Measurements from ENCODE around the gene TRAF2. TPM values are rescaled to one million over a fixed set of nuclear protein-coding genes. Genes with fewer than 3 reads are reported as not detected.
A peak's percentile ranks its signal among the peaks of the same experiment; 100 is the strongest.

The TRAF2 gene
- total and polyA plus RNA-seq, 4 donors = 4.7 to 14.9 (median 6.8) TPM

GRCh38 chr9:136880651-136881050, 5.7 kb upstream of the TRAF2 start (continued):
- no peak for TF ChIP-seq ATF3 (IDR thresholded peaks at IDR 0.05)
- no peak for TF ChIP-seq SP1 (IDR thresholded peaks at IDR 0.05)
- TF ChIP-seq RAD21 (IDR thresholded peaks at IDR 0.05) = no peak
- TF ChIP-seq GABPA (IDR thresholded peaks at IDR 0.05 in 1 of 2, conservative IDR thresholded peaks at IDR 0.05 in 1 of 2) = no peak
- no peak for TF ChIP-seq NR2F2 (IDR thresholded peaks at IDR 0.05)
- no peak for TF ChIP-seq YY1 (IDR thresholded peaks at IDR 0.05)
- TF ChIP-seq CTCF (IDR thresholded peaks at IDR 0.05; ENCODE audit: low read depth, low read length, missing input control) = no peak

- 27% methylated on average over 9 of the region's 9 CpGs for WGBS
- H3K4me3 ChIP-seq (ENCODE audit: low read depth in 1 of 3, low read length in 3 of 3) = no peak overlapping the region
Observed at GRCh38 chr9:136881691-136882108, 4.6 kb upstream of the TRAF2 start.

GRCh38 chr9:136882109-136882946, 4.0 kb upstream of the TRAF2 start:
- TF ChIP-seq RAD21 (IDR thresholded peaks at IDR 0.05) (peak; percentile 29 to 53), GABPA (IDR thresholded peaks at IDR 0.05 in 1 of 2, conservative IDR thresholded peaks at IDR 0.05 in 1 of 2) (peak in 1 of 2 donors; percentile 32), SP1 (IDR thresholded peaks at IDR 0.05) (peak; percentile 77), TAF1 (conservative IDR thresholded peaks at IDR 0.05) (no peak), RXRA (IDR thresholded peaks at IDR 0.05) (peak; percentile 74 to 88), ZBTB33 (IDR thresholded peaks at IDR 0.05) (no peak), JUND (IDR thresholded peaks at IDR 0.05) (peak; percentile 96 to 98), YY1 (IDR thresholded peaks at IDR 0.05) (peak; percentile 83), CTCF (IDR thresholded peaks at IDR 0.05; ENCODE audit: low read depth, low read length, missing input control) (no peak), MAX (IDR thresholded peaks at IDR 0.05) (peak; percentile 74), HNF4A (conservative IDR thresholded peaks at IDR 0.05) (peak; percentile 62 to 68), EGR1 (IDR thresholded peaks at IDR 0.05; ENCODE audit: low read depth in 2 of 2) (peak; percentile 42 to 90), ATF3 (IDR thresholded peaks at IDR 0.05) (peak; percentile 91), NR2F2 (IDR thresholded peaks at IDR 0.05) (no peak)
- Histone ChIP-seq H3K27ac (ENCODE audit: low read depth in 1 of 2, low read length in 2 of 2) (peak overlapping the region; percentile 48 to 83), H3K27me3 (ENCODE audit: control insufficient read depth in 4 of 4, insufficient read depth in 4 of 4, low read length in 3 of 4) (no peaks in the 10 kb centered on the region), H3K4me3 (ENCODE audit: low read depth in 1 of 3, low read length in 3 of 3) (peak overlapping the region in 1 of 3 donors; percentile 14), H3K36me3 (ENCODE audit: control insufficient read depth in 4 of 4, insufficient read depth in 3 of 4, low read depth in 1 of 4, low read length in 3 of 4) (no peaks in the 10 kb centered on the region), H3K9ac (ENCODE audit: low read depth in 1 of 2, low read length in 2 of 2) (no peak overlapping the region), H3K4me1 (ENCODE audit: control insufficient read depth in 4 of 4, insufficient read depth in 4 of 4, low read length in 3 of 4) (peaks cover 11 to 33% (median 18%) of the 10 kb centered on the region in 4 donors), H3K9me3 (ENCODE audit: control insufficient read depth in 4 of 4, low read length in 3 of 4) (no peaks in the 10 kb centered on the region)
- 44% methylated on average over 19 of the region's 19 CpGs for WGBS
- no peak for DNase-seq (ENCODE audit: low spot score)

More at GRCh38 chr9:136881691-136882108, 4.6 kb upstream of the TRAF2 start:
- DNase-seq (ENCODE audit: low spot score) = no peak
- peaks cover 8 to 28% (median 16%) of the 10 kb centered on the region in 4 donors for H3K4me1 ChIP-seq (ENCODE audit: control insufficient read depth in 4 of 4, insufficient read depth in 4 of 4, low read length in 3 of 4)
- no peak overlapping the region for H3K9ac ChIP-seq (ENCODE audit: low read depth in 1 of 2, low read length in 2 of 2)
- TF ChIP-seq EGR1 (IDR thresholded peaks at IDR 0.05; ENCODE audit: low read depth in 2 of 2) (no peak), SP1 (IDR thresholded peaks at IDR 0.05) (peak; percentile 44)
- no peaks in the 10 kb centered on the region for H3K27me3 ChIP-seq (ENCODE audit: control insufficient read depth in 4 of 4, insufficient read depth in 4 of 4, low read length in 3 of 4)
- peak overlapping the region; percentile 48 to 83 for H3K27ac ChIP-seq (ENCODE audit: low read depth in 1 of 2, low read length in 2 of 2)
- H3K9me3 ChIP-seq (ENCODE audit: control insufficient read depth in 4 of 4, low read length in 3 of 4) = no peaks in the 10 kb centered on the region
- no peaks in the 10 kb centered on the region for H3K36me3 ChIP-seq (ENCODE audit: control insufficient read depth in 4 of 4, insufficient read depth in 3 of 4, low read depth in 1 of 4, low read length in 3 of 4)
